Peyer's patch (tissue), 4 donors: ENCODE results near the gene PLCB2. TPM values are rescaled to one million over a fixed set of nuclear protein-coding genes. Genes with fewer than 3 reads are reported as not detected.

Experiments
- DNase-seq, 3 donors: peaks; one replicate each; pipeline ENCODE4 v3.0.0-alpha.2; 2017 to 2019
- H3K27ac ChIP-seq, 4 donors: fragments of 200-600 bp; sonication (generic); one replicate each; pipeline ENCODE4 v1.5.1; 2016 to 2019
- H3K27me3 ChIP-seq, 2 donors: fragments of 200-600 bp; sonication (generic); one replicate each; pipeline ENCODE4 v1.5.1; 2019
- H3K36me3 ChIP-seq, 3 donors: fragments of 200-600 bp; sonication (generic); one replicate each; pipeline ENCODE4 v1.5.1; 2016 to 2019
- H3K4me1 ChIP-seq, 4 donors: fragments of 200-600 bp; sonication (generic); one replicate each; pipeline ENCODE4 v1.5.1; 2016 to 2019
- H3K4me3 ChIP-seq, 4 donors: fragments of 200-600 bp; sonication (generic); 1 replicate in 3 of 4; 2 replicates in 1 of 4; pipeline ENCODE4 v1.5.1; 2016 to 2019; ENCODE audit warnings: mild to moderate bottlenecking in 1 of 4
- H3K9me3 ChIP-seq, 4 donors: fragments of 200-600 bp; sonication (generic); one replicate each; pipeline ENCODE4 v1.5.1; 2016 to 2019; ENCODE audit warnings: mild to moderate bottlenecking in 1 of 4
- POLR2A ChIP-seq, 2 donors: fragments of 450-650 bp; IDR thresholded peaks; one replicate each; pipeline ENCODE4 v1.5.1; 2017; ENCODE audit warnings: antibody characterized with exemption in 2 of 2, mild to moderate bottlenecking in 2 of 2, moderate library complexity in 2 of 2
- total RNA-seq, 4 donors: library from RNA; depleted of rRNA; stranded (reverse); fragments of >200 nt; gene quantifications; one replicate each; pipeline ENCODE4 v1.1.0, GENCODE V29; 2016
- TF ChIP-seq, protein P1 (sequence below), 6 experiments: fragments of 450-650 bp in 4 of 6; fragments of 200-600 bp in 2 of 6; sonication (generic) in 1 of 6; IDR thresholded peaks; one replicate each; pipeline ENCODE4 v1.5.1; 2017 to 2019; ENCODE audit warnings: antibody characterized with exemption in 6 of 6, mild to moderate bottlenecking in 3 of 6, moderate library complexity in 1 of 6

The PLCB2 gene
- total RNA-seq, 4 donors from 2014 or later = 12.3 to 101 (median 15.7) TPM

GRCh38 chr15:40344217-40344616 is 36.5 kb upstream of the PLCB2 start:
- H3K36me3 ChIP-seq = no peaks in the 10 kb centered on the region
- no peaks in the 10 kb centered on the region for H3K27me3 ChIP-seq
- TF ChIP-seq, protein P1, sequence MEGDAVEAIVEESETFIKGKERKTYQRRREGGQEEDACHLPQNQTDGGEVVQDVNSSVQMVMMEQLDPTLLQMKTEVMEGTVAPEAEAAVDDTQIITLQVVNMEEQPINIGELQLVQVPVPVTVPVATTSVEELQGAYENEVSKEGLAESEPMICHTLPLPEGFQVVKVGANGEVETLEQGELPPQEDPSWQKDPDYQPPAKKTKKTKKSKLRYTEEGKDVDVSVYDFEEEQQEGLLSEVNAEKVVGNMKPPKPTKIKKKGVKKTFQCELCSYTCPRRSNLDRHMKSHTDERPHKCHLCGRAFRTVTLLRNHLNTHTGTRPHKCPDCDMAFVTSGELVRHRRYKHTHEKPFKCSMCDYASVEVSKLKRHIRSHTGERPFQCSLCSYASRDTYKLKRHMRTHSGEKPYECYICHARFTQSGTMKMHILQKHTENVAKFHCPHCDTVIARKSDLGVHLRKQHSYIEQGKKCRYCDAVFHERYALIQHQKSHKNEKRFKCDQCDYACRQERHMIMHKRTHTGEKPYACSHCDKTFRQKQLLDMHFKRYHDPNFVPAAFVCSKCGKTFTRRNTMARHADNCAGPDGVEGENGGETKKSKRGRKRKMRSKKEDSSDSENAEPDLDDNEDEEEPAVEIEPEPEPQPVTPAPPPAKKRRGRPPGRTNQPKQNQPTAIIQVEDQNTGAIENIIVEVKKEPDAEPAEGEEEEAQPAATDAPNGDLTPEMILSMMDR (IDR thresholded peaks at IDR 0.05) = no peak
- no peak for TF ChIP-seq POLR2A (IDR thresholded peaks at IDR 0.05)
- H3K27ac ChIP-seq = peak overlapping the region in 1 of 4 donors; percentile 99
- DNase-seq = no peak
- peaks cover 0 to 76% (median 8%) of the 10 kb centered on the region in 4 donors for H3K4me1 ChIP-seq
- no peak overlapping the region for H3K4me3 ChIP-seq
- H3K9me3 ChIP-seq = no peaks in the 10 kb centered on the region

GRCh38 chr15:40343512-40343911 is 35.8 kb upstream of the PLCB2 start:
- TF ChIP-seq, protein P1 (IDR thresholded peaks at IDR 0.05) = no peak
- no peak for TF ChIP-seq POLR2A (IDR thresholded peaks at IDR 0.05)
- H3K4me3 ChIP-seq = no peak overlapping the region
- peak overlapping the region in 3 of 4 donors; percentile 6 to 99 (median 65) for H3K27ac ChIP-seq
- no peaks in the 10 kb centered on the region for H3K27me3 ChIP-seq
- no peaks in the 10 kb centered on the region for H3K36me3 ChIP-seq
- H3K4me1 ChIP-seq = peaks cover 0 to 83% (median 7%) of the 10 kb centered on the region in 4 donors
- no peak for DNase-seq
- H3K9me3 ChIP-seq = no peaks in the 10 kb centered on the region

- Histone ChIP-seq H3K36me3 (no peaks in the 10 kb centered on the region), H3K4me1 (peaks cover 4 to 91% (median 7%) of the 10 kb centered on the region in 4 donors)
Measured at GRCh38 chr15:40342416-40343320, 34.9 kb upstream of the PLCB2 start.

GRCh38 chr15:40340740-40341400 is 33.1 kb upstream of the PLCB2 start, which contains the start of gene CCDC9B:
Gene CCDC9B, minus strand, starts transcription at chr15:40340939. Its CDS starts 120 bp downstream, at chr15:40340819.
- peak; percentile 28 to 95 (median 93) for DNase-seq
- Histone ChIP-seq H3K4me1 (peaks cover 4 to 95% (median 7%) of the 10 kb centered on the region in 4 donors), H3K4me3 (peak within 1 kb of the TSS in 3 of 4 donors; percentile 20 to 59 (median 55)), H3K9me3 (no peaks in the 10 kb centered on the region), H3K27me3 (no peaks in the 10 kb centered on the region), H3K36me3 (peaks cover 0 to 14% (median 0%) of the 10 kb centered on the region in 3 donors), H3K27ac (peak within 1 kb of the TSS; percentile 71 to 94 (median 88))
- TF ChIP-seq POLR2A (IDR thresholded peaks at IDR 0.05) = peak; percentile 74 to 91
- TF ChIP-seq, protein P1 (IDR thresholded peaks at IDR 0.05) = peak in 1 of 6 experiments; percentile 2

More at GRCh38 chr15:40342416-40343320, 34.9 kb upstream of the PLCB2 start:
- H3K27ac ChIP-seq = peak overlapping the region in 3 of 4 donors; percentile 6 to 99 (median 65)
- no peak for TF ChIP-seq POLR2A (IDR thresholded peaks at IDR 0.05)
- TF ChIP-seq, protein P1 (IDR thresholded peaks at IDR 0.05) = no peak
- no peaks in the 10 kb centered on the region for H3K9me3 ChIP-seq
- no peak overlapping the region for H3K4me3 ChIP-seq
- H3K27me3 ChIP-seq = no peaks in the 10 kb centered on the region
- no peak for DNase-seq

DNA sequence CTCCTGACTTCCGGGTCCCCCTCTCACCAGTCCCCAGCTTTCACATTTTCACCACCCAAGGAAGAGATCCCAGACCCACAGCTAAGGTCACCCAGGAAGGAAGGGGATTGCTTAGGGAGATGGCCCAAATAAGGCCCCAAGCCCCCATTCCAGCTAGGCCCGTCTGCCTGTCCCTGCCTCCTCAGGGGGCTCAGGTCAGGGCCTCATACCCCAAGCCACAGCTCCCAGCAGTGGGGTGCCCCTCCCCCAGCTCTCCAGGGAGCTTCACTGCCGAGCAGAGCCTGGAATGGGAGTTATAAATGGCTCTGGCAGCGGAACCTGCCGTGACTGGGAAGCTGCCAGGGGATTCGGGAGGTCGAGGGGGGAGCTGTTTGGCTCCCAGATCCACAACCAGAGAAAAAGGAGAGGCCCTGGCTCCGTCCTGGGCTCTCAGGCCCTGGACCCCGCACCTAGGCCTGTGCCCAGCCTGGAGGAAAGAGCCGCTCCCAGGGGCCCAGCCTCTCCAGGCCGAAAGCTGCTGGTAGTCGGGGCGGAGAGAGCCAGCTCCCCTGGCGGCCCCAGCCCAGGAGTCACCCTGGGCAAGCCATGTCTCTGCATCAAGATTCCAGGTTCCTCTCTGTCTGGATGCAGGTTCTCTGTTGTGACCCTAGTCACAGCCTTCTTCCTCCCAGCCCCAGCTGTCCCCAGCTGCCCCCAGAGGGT is 32.5 kb upstream of the PLCB2 start:
- Histone ChIP-seq H3K36me3 (peaks cover 0 to 14% (median 0%) of the 10 kb centered on the region in 3 donors), H3K27ac (peak overlapping the region; percentile 71 to 94 (median 88)), H3K27me3 (no peaks in the 10 kb centered on the region), H3K9me3 (no peaks in the 10 kb centered on the region), H3K4me1 (peaks cover 0 to 95% (median 7%) of the 10 kb centered on the region in 4 donors), H3K4me3 (peak overlapping the region in 3 of 4 donors; percentile 20 to 59 (median 55))
- peak in 2 of 3 donors; percentile 66 to 72 for DNase-seq
- TF ChIP-seq, protein P1 (IDR thresholded peaks at IDR 0.05) = peak in 1 of 6 experiments; percentile 18
- no peak for TF ChIP-seq POLR2A (IDR thresholded peaks at IDR 0.05)
